Heart left ventricle (tissue), 13 donors: Measurements from ENCODE around the gene LAMA5.

Source experiments
- CTCF ChIP-seq, 12 donors: fragments of 200-600 bp; sonication (generic) in 4 of 12; IDR thresholded peaks; one replicate each; pipeline versions ENCODE4 v1.5.0 to v1.8.0; 2018 to 2022; ENCODE audit warnings: antibody characterized with exemption in 12 of 12, mild to moderate bottlenecking in 5 of 12
- POLR2A ChIP-seq, 2 donors: fragments of 450-650 bp; IDR thresholded peaks; one replicate each; pipeline ENCODE4 v1.6.1; 2017; ENCODE audit warnings: antibody characterized with exemption in 2 of 2, mild to moderate bottlenecking in 2 of 2, moderate library complexity in 2 of 2
- donor health status: ischemic (EF 13 %, LVEDD 7.1; RV severe dilation, severe dysfunction).
- donor health status: DM: no; HTN: yes; CAD: no.
- donor health status: DM: no; HTN: no; CAD: no.
- donor health status: ischemic (EF 25% LVEDD 6.9; RV normal size, moderate dysfunction).
- donor health status: ischemic (EF 25% LVEDD 5.7; RV mildly dilated, moderate dysfunction).
- donor health status: ischemic (EF 35%, LVEDD 5.7; RV mildly dilated, moderate dysfunction).
- donor health status: nonischemic (EF 11% LVEDD 7.7; RV severe dilation, severe dysfunction).
- donor health status: DM: yes; HTN: yes; CAD: no.
- donor health status: PGD.
- donor health status: ischemic (EF 29% LVEDD 5.4; RV normal size, mild dysfunction).
- donor health status: nonischemic (EF 23%, LVEDD 6.1; RV moderate dilation, normal function).

- TF ChIP-seq CTCF (IDR thresholded peaks at IDR 0.05) (no peak), POLR2A (IDR thresholded peaks at IDR 0.05) (no peak)
Observed at GRCh38 chr20:62304331-62305148, 62.6 kb downstream of the LAMA5 start.
